Ishikawa (cell line): ENCODE data around the gene ALX4.

Experiments
- CEBPB ChIP-seq: IDR thresholded peaks from 2 replicates; pipeline ENCODE4 v1.6.1; 2012
- EGR1 ChIP-seq: IDR thresholded peaks from 2 replicates; pipeline ENCODE4 v1.6.1; 2012
- EP300 ChIP-seq: IDR thresholded peaks from 2 replicates; pipeline ENCODE4 v1.6.1; 2012; ENCODE audit warnings: borderline replicate concordance
- MAX ChIP-seq: IDR thresholded peaks from 2 replicates; pipeline ENCODE4 v1.6.1; 2012
- RAD21 ChIP-seq: IDR thresholded peaks from 2 replicates; pipeline ENCODE4 v1.6.1; 2012; ENCODE audit warnings: low read depth
- REST ChIP-seq: IDR thresholded peaks from 2 replicates; pipeline ENCODE4 v1.6.1; 2012; ENCODE audit warnings: low read depth, mild to moderate bottlenecking
- TAF1 ChIP-seq: IDR thresholded peaks from 2 replicates; pipeline ENCODE4 v1.6.1; 2012; ENCODE audit warnings: low read depth, mild to moderate bottlenecking
- TCF12 ChIP-seq: IDR thresholded peaks from 2 replicates; pipeline ENCODE4 v1.6.1; 2012; ENCODE audit warnings: low read depth
- YY1 ChIP-seq: IDR thresholded peaks from 2 replicates; pipeline ENCODE4 v1.6.1; 2012; ENCODE audit warnings: low read depth

GRCh38 chr11:44342616-44343015 lies 32.7 kb upstream of the ALX4 start:
- TF ChIP-seq RAD21 = no peak
- no peak for TF ChIP-seq TAF1
- TF ChIP-seq CEBPB = no peak
- no peak for TF ChIP-seq EGR1
- no peak for TF ChIP-seq EP300
- no peak for TF ChIP-seq MAX
- TF ChIP-seq YY1 = no peak
- TF ChIP-seq REST = no peak
- TF ChIP-seq TCF12 = no peak
